Epithelial cell of proximal tubule (primary cell): ENCODE results near the gene ZDHHC19. TPM values are rescaled to one million over a fixed set of nuclear protein-coding genes. Genes with fewer than 3 reads are reported as not detected.
"Not testable (repeated sequence)": the region's sequence is repeated elsewhere in the genome, so short reads cannot be mapped to it uniquely, and the experiment has no call there.

Experiments
- DNase-seq: peaks from one replicate; pipeline ENCODE4 v3.0.0-alpha.2; 2011; ENCODE audit warnings: low read depth
- H3K4me3 ChIP-seq: 2 replicates; pipeline ENCODE4 v1.5.1; 2011; ENCODE audit warnings: low read depth, mild to moderate bottlenecking, low read length
- total RNA-seq: library from RNA; depleted of rRNA; stranded (reverse); fragments of >200 nt; gene quantifications from 2 replicates; pipeline ENCODE4 v1.2.3, GENCODE V29; 2015
- TF ChIP-seq, protein P1 (sequence below): conservative IDR thresholded peaks from 2 replicates; pipeline ENCODE4 v1.5.1; 2012; ENCODE audit warnings: low read depth, mild to moderate bottlenecking, low read length

ZDHHC19 gene
- total RNA-seq, 1 donor from 2014 or later, result not detected

GRCh38 chr3:196217307-196218154 lies 6.3 kb upstream of the ZDHHC19 start:
- H3K4me3 ChIP-seq, result no peak overlapping the region
- DNase-seq, result no peak
- TF ChIP-seq, protein P1, sequence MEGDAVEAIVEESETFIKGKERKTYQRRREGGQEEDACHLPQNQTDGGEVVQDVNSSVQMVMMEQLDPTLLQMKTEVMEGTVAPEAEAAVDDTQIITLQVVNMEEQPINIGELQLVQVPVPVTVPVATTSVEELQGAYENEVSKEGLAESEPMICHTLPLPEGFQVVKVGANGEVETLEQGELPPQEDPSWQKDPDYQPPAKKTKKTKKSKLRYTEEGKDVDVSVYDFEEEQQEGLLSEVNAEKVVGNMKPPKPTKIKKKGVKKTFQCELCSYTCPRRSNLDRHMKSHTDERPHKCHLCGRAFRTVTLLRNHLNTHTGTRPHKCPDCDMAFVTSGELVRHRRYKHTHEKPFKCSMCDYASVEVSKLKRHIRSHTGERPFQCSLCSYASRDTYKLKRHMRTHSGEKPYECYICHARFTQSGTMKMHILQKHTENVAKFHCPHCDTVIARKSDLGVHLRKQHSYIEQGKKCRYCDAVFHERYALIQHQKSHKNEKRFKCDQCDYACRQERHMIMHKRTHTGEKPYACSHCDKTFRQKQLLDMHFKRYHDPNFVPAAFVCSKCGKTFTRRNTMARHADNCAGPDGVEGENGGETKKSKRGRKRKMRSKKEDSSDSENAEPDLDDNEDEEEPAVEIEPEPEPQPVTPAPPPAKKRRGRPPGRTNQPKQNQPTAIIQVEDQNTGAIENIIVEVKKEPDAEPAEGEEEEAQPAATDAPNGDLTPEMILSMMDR, result no peak

DNA sequence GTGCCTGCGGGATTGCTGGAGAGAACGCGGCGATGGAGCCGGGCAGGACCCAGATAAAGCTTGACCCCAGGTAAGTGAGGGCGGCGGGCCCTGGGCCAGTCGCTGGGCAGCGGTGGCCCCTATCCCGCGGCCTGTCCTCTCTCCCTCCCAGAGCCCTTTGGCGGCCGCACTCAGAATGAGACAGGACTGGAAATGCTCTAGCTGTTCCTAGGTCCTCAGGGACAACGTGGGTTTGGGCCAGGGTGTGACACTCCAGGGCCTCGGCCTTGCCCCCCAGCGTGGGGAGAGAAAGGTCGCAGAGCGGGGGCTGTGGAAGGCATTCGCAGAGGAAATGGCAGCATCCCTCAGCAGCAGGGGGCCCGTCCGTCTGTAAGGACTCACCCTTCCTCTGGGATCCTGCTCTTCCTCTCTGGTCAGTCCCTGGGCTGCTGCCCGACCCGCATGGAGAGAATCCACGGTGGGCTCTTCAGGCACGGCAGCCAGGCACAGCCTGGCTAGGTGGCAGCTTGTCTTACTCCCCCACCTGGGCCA lies 5.5 kb upstream of the ZDHHC19 start:
- TF ChIP-seq, protein P1, result no peak
- DNase-seq, result no peak
- no peak overlapping the region for H3K4me3 ChIP-seq

GRCh38 chr3:196216089-196216564 lies 4.9 kb upstream of the ZDHHC19 start, which contains the start of gene SLC51A:
Gene SLC51A, plus strand, starts transcription at chr3:196216534. Its CDS starts 179 bp downstream, at chr3:196216713.
- no peak for DNase-seq
- no peak within 1 kb of the TSS for H3K4me3 ChIP-seq
- TF ChIP-seq, protein P1, result no peak

- TF ChIP-seq, protein P1, result no peak
- no peak for DNase-seq
Observed at GRCh38 chr3:196215493-196216020, 4.4 kb upstream of the ZDHHC19 start.

GRCh38 chr3:196214783-196215441 lies 3.7 kb upstream of the ZDHHC19 start:
- peak; percentile 36 for DNase-seq
- TF ChIP-seq, protein P1, result no peak
- no peak overlapping the region for H3K4me3 ChIP-seq

More at GRCh38 chr3:196215493-196216020, 4.4 kb upstream of the ZDHHC19 start:
- no peak overlapping the region for H3K4me3 ChIP-seq

DNA sequence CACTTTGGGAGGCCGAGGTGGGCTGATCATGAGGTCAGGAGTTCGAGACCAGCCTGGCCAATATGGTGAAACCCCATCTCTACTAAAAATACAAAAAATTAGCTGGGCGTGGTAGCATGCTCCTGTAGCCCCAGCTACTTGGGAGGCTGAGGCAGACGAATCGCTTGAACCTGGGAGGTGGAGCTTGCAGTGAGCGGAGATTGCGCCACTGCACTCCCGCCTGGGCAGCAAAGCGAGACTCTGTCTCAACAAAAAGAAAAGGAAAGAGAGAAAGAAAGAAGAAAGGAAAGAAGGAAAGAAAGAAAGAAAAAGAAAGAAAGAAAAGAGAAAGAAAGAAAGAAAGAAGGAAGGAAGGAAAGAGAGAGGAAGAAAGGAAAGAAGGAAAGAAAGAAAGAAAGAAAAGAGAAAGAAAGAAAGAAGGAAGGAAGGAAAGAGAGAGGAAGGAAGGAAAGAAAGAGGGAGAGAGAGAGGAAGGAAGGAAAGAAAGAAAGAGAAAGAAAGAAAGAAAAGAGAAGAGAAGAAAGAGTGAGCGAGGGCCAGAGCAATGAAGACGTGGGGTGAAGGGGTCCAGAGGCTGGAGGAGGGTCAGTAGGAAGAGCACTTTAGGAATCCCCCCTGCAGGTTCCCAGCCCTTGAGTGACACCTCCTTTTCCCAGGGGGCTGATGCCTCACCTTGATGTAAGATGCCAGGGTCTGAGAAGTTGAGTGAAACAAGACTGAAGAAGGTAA lies 1.1 kb downstream of the ZDHHC19 start:
- H3K4me3 ChIP-seq, DNase-seq: not testable (repeated sequence)
